LoVo (cell line): ENCODE results near the gene HMGN5.
A peak's percentile ranks its signal among the peaks of the same experiment; 100 is the strongest.

Source experiments
- DNase-seq: peaks from one replicate; pipeline ENCODE4 v3.0.0-alpha.2; 2016; ENCODE audit warnings: low spot score

HMGN5 gene

GRCh38 chrX:81201671-81202455 is at the start of gene HMGN5, which contains the start of gene SH3BGRL:
TSS of gene HMGN5 (minus strand) at chrX:81201913. CDS start at chrX:81121549, 80,364 bp downstream.
TSS of gene SH3BGRL (plus strand) at chrX:81202102. CDS start at chrX:81202201, 99 bp downstream.
- peak; percentile 72 for DNase-seq

GRCh38 chrX:81241753-81242152 is 40.0 kb upstream of the HMGN5 start:
- DNase-seq: no peak

GRCh38 chrX:81240701-81241331 is 39.1 kb upstream of the HMGN5 start:
- DNase-seq: no peak

- no peak for DNase-seq
Observed at GRCh38 chrX:81238166-81238565, 36.5 kb upstream of the HMGN5 start.

- DNase-seq: no peak
Observed at GRCh38 chrX:81237516-81237915, 35.8 kb upstream of the HMGN5 start.

GRCh38 chrX:81232218-81232617 is 30.5 kb upstream of the HMGN5 start:
- no peak for DNase-seq

- no peak for DNase-seq
Observed at GRCh38 chrX:81231476-81231875, 29.8 kb upstream of the HMGN5 start.

GRCh38 chrX:81229901-81230300 is 28.2 kb upstream of the HMGN5 start:
- DNase-seq: no peak

- no peak for DNase-seq
Observed at GRCh38 chrX:81229229-81229628, 27.5 kb upstream of the HMGN5 start.

- DNase-seq: no peak
Observed at GRCh38 chrX:81215685-81216084, 14.0 kb upstream of the HMGN5 start.

GRCh38 chrX:81208916-81209315 is 7.2 kb upstream of the HMGN5 start:
- DNase-seq: no peak

GRCh38 chrX:81206476-81206875 is 4.8 kb upstream of the HMGN5 start:
- no peak for DNase-seq

GRCh38 chrX:81205551-81205950 is 3.8 kb upstream of the HMGN5 start:
- DNase-seq: no peak

- DNase-seq: no peak
Observed at GRCh38 chrX:81202943-81203342, 1.2 kb upstream of the HMGN5 start.

- DNase-seq: no peak
Observed at GRCh38 chrX:81202456-81202819, 725 bp upstream of the HMGN5 start.

GRCh38 chrX:81201071-81201470 is 642 bp downstream of the HMGN5 start:
- no peak for DNase-seq

- peak; percentile 30 for DNase-seq
Observed at GRCh38 chrX:81195712-81196111, 6.0 kb downstream of the HMGN5 start.

GRCh38 chrX:81195259-81195658 is 6.5 kb downstream of the HMGN5 start:
- no peak for DNase-seq

GRCh38 chrX:81174286-81174685 is 27.4 kb downstream of the HMGN5 start:
- DNase-seq: peak; percentile 1

- DNase-seq: no peak
Observed at GRCh38 chrX:81168391-81168790, 33.3 kb downstream of the HMGN5 start.

GRCh38 chrX:81121513-81122363 is 80.0 kb downstream of the HMGN5 start:
- DNase-seq: peak; percentile 83

- peak; percentile 34 for DNase-seq
Observed at GRCh38 chrX:81120936-81121371, 80.8 kb downstream of the HMGN5 start.
